T-helper 9 cell (primary cell): ENCODE results near the gene SERPINI1.

Experiments
- DNase-seq: peaks from one replicate; pipeline ENCODE4 v3.0.0-alpha.2; 2020
- total RNA-seq, 2 donors: gene quantifications; one replicate each; lab custom pipeline; 2026; lab: John Stamatoyannopoulos, UW

The SERPINI1 gene
- total RNA-seq = 3.1 to 5.5 reads per million in 2 donors

GRCh38 chr3:167735233-167736138, at the start of gene SERPINI1:
TSS of gene SERPINI1 (plus strand) at chr3:167735721. CDS start at chr3:167789129, 53,408 bp downstream.
- DNase-seq = peak; percentile 65

- DNase-seq = no peak
These were observed 44.2 kb upstream of the SERPINI1 start for GRCh38 chr3:167691366-167691765.

GRCh38 chr3:167694121-167694520, 41.4 kb upstream of the SERPINI1 start:
- DNase-seq = no peak

GRCh38 chr3:167700046-167700445, 35.5 kb upstream of the SERPINI1 start:
- no peak for DNase-seq

- no peak for DNase-seq
These were observed 34.6 kb upstream of the SERPINI1 start for GRCh38 chr3:167700926-167701325.

GRCh38 chr3:167705840-167706239, 29.7 kb upstream of the SERPINI1 start:
- no peak for DNase-seq

GRCh38 chr3:167709690-167710089, 25.8 kb upstream of the SERPINI1 start:
- DNase-seq = no peak

- DNase-seq = no peak
These were observed 25.0 kb upstream of the SERPINI1 start for GRCh38 chr3:167710552-167710951.

- DNase-seq = no peak
These were observed 24.1 kb upstream of the SERPINI1 start for GRCh38 chr3:167711439-167711838.

GRCh38 chr3:167712445-167712844, 23.1 kb upstream of the SERPINI1 start:
- DNase-seq = no peak

GRCh38 chr3:167714871-167715270, 20.6 kb upstream of the SERPINI1 start:
- no peak for DNase-seq

- no peak for DNase-seq
These were observed 18.6 kb upstream of the SERPINI1 start for GRCh38 chr3:167716920-167717319.

- no peak for DNase-seq
These were observed 16.9 kb upstream of the SERPINI1 start for GRCh38 chr3:167718582-167718981.

- no peak for DNase-seq
These were observed 12.5 kb upstream of the SERPINI1 start for GRCh38 chr3:167723025-167723512.

- DNase-seq = no peak
These were observed 11.6 kb upstream of the SERPINI1 start for GRCh38 chr3:167723872-167724271.

GRCh38 chr3:167728176-167728575, 7.3 kb upstream of the SERPINI1 start:
- no peak for DNase-seq

GRCh38 chr3:167728632-167729323, 6.7 kb upstream of the SERPINI1 start:
- no peak for DNase-seq

GRCh38 chr3:167729591-167729990, 5.9 kb upstream of the SERPINI1 start:
- no peak for DNase-seq

GRCh38 chr3:167731393-167731792, 4.1 kb upstream of the SERPINI1 start:
- DNase-seq = no peak

- DNase-seq = no peak
These were observed 3.0 kb upstream of the SERPINI1 start for GRCh38 chr3:167732313-167733065.

- DNase-seq = no peak
These were observed 1.5 kb upstream of the SERPINI1 start for GRCh38 chr3:167733961-167734497.

- DNase-seq = peak; percentile 94
These were observed 856 bp upstream of the SERPINI1 start, which contains the start of gene PDCD10 for GRCh38 chr3:167734498-167735232. TSS of gene PDCD10 (minus strand) at chr3:167734892. CDS start at chr3:167720157, 14,735 bp downstream.
